Smooth muscle cell (in vitro differentiated cells): ENCODE measurements around the gene OLR1. TPM values are rescaled to one million over a fixed set of nuclear protein-coding genes. Genes with fewer than 3 reads are reported as not detected.

Experiments
- DNase-seq: peaks from one replicate; lab custom pipeline; 2025; ENCODE audit not compliant: unreplicated experiment; lab: John Stamatoyannopoulos, UW
- H2AFZ ChIP-seq: fragments of 200-600 bp; sonication (generic); 2 replicates; pipeline ENCODE4 v1.6.0; 2016; ENCODE audit warnings: antibody characterized with exemption, low read depth, mild to moderate bottlenecking
- H3F3A ChIP-seq: fragments of 200-600 bp; sonication (generic); 2 replicates; pipeline ENCODE4 v1.6.0; 2017; ENCODE audit warnings: antibody characterized with exemption, low read depth
- H3K27ac ChIP-seq: fragments of 200-600 bp; sonication (generic); 2 replicates; pipeline ENCODE4 v1.5.1; 2016; ENCODE audit warnings: low read depth, mild to moderate bottlenecking
- H3K27me3 ChIP-seq: fragments of 200-600 bp; sonication (generic); 2 replicates; pipeline ENCODE4 v1.6.1; 2016; ENCODE audit warnings: low read depth, mild to moderate bottlenecking
- H3K36me3 ChIP-seq: fragments of 200-600 bp; sonication (generic); 2 replicates; pipeline ENCODE4 v1.5.1; 2016; ENCODE audit warnings: low read depth
- H3K4me1 ChIP-seq: fragments of 200-600 bp; sonication (generic); 2 replicates; pipeline ENCODE4 v1.5.1; 2016; ENCODE audit warnings: low read depth
- H3K4me2 ChIP-seq: fragments of 200-600 bp; sonication (generic); 2 replicates; pipeline ENCODE4 v1.6.0; 2016; ENCODE audit warnings: mild to moderate bottlenecking
- H3K4me3 ChIP-seq: fragments of 200-600 bp; sonication (generic); 2 replicates; pipeline ENCODE4 v1.5.1; 2016; ENCODE audit warnings: mild to moderate bottlenecking
- H3K79me2 ChIP-seq: fragments of 200-600 bp; sonication (generic); 2 replicates; pipeline ENCODE4 v1.6.0; 2016; ENCODE audit warnings: low read depth, mild to moderate bottlenecking
- H3K9ac ChIP-seq: fragments of 200-600 bp; sonication (generic); 2 replicates; pipeline ENCODE4 v1.6.0; 2016; ENCODE audit warnings: low read depth
- H3K9me3 ChIP-seq: fragments of 200-600 bp; sonication (generic); replicated peaks from 2 replicates; pipeline ENCODE4 v1.5.1; 2016; ENCODE audit warnings: low read depth
- H4K20me1 ChIP-seq: fragments of 200-600 bp; sonication (generic); 2 replicates; pipeline ENCODE4 v1.6.0; 2016; ENCODE audit warnings: low read depth
- WGBS: methylation state at CpG from one replicate; pipeline ENCODE4 v1.1.7; 2016; ENCODE audit warnings: low lambda C conversion rate; 5-methylcytosine and 5-hydroxymethylcytosine counted together
- polyA plus RNA-seq: library from polyadenylated mRNA; unstranded; fragments of >200 nt; fragmentation: Nextera tagmentation; extraction: Ambion mirVana; gene quantifications from 2 replicates; pipeline ENCODE4 v1.2.1, GENCODE V29; 2016
- total RNA-seq: library from RNA; depleted of rRNA; stranded (reverse); fragments of >200 nt; gene quantifications from 2 replicates; pipeline ENCODE4 v1.2.3, GENCODE V29; 2014
- TF ChIP-seq, protein P1 (sequence below): fragments of 200-600 bp; sonication (generic); IDR thresholded peaks from 2 replicates; pipeline ENCODE4 v1.5.1; 2017; ENCODE audit warnings: borderline replicate concordance, mild to moderate bottlenecking, antibody characterized with exemption; ENCODE audit not compliant: insufficient read depth, poor library complexity, severe bottlenecking

The OLR1 gene
- total and polyA plus RNA-seq, 2 experiments from 2014 or later, result 5.4 to 7.4 TPM

DNA sequence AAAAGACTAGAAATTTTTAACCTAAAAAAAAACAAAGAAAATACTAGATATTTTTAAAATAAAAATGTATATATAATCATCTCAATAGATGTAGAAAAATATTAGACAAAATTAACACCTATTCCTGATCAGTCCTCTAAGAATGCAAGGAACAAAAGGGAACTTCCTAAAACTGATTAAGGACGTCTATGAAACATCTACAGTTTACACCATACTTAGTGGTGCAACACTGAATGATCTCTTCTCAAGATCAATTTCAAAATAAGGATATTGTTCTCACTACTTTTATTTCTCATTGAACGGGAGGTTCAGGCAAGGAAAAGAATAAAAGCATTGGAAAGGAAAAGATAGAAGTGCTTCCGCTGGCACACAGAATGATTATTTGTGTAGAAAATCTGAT lies 16.0 kb downstream of the OLR1 start:
- 93% methylated on average over 3 of the region's 3 CpGs for WGBS
- no peak overlapping the region for H3K27ac ChIP-seq
- TF ChIP-seq, protein P1, sequence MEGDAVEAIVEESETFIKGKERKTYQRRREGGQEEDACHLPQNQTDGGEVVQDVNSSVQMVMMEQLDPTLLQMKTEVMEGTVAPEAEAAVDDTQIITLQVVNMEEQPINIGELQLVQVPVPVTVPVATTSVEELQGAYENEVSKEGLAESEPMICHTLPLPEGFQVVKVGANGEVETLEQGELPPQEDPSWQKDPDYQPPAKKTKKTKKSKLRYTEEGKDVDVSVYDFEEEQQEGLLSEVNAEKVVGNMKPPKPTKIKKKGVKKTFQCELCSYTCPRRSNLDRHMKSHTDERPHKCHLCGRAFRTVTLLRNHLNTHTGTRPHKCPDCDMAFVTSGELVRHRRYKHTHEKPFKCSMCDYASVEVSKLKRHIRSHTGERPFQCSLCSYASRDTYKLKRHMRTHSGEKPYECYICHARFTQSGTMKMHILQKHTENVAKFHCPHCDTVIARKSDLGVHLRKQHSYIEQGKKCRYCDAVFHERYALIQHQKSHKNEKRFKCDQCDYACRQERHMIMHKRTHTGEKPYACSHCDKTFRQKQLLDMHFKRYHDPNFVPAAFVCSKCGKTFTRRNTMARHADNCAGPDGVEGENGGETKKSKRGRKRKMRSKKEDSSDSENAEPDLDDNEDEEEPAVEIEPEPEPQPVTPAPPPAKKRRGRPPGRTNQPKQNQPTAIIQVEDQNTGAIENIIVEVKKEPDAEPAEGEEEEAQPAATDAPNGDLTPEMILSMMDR, result no peak

DNA sequence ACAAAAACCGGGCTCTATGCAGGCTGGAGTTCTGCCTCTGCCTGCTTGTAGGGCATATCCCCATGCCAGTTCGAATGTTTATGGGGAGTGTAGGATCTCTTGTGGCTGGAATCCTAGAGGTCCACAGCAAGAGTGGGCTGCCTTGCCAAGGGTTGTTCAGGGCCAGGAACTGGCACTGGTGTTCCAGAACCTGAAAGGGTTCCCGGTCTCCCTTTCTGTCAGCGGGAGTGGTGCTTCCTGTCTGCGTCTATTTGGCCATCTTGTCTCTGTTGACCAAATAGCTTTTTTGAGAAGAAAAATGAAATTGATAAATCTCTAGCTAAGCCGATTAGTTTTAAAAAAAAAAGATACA lies 17.8 kb downstream of the OLR1 start:
- Histone ChIP-seq H3K4me1 (no peaks in the 10 kb centered on the region), H3K9ac (no peak overlapping the region), H3K27ac (no peak overlapping the region), H3K4me2 (peak overlapping the region; percentile 89), H3K9me3 (no peaks in the 10 kb centered on the region), H3K4me3 (peak overlapping the region; percentile 63), H3K79me2 (no peaks in the 10 kb centered on the region), H3F3A (no peaks in the 10 kb centered on the region), H3K36me3 (no peaks in the 10 kb centered on the region), H2AFZ (peak overlapping the region; percentile 93), H3K27me3 (no peaks in the 10 kb centered on the region), H4K20me1 (no peaks in the 10 kb centered on the region)
- TF ChIP-seq, protein P1, result no peak
- no peak for DNase-seq
- 68% methylated on average over 6 of the region's 6 CpGs for WGBS

More for the DNA sequence above, 16.0 kb downstream of the OLR1 start:
- Histone ChIP-seq H3K9ac (no peak overlapping the region), H3K9me3 (no peaks in the 10 kb centered on the region), H2AFZ (no peak overlapping the region), H3K79me2 (no peaks in the 10 kb centered on the region), H4K20me1 (no peaks in the 10 kb centered on the region), H3K4me2 (no peak overlapping the region), H3K4me3 (no peak overlapping the region), H3K27me3 (no peaks in the 10 kb centered on the region), H3F3A (no peaks in the 10 kb centered on the region), H3K4me1 (no peaks in the 10 kb centered on the region), H3K36me3 (no peaks in the 10 kb centered on the region)
- no peak for DNase-seq

DNA sequence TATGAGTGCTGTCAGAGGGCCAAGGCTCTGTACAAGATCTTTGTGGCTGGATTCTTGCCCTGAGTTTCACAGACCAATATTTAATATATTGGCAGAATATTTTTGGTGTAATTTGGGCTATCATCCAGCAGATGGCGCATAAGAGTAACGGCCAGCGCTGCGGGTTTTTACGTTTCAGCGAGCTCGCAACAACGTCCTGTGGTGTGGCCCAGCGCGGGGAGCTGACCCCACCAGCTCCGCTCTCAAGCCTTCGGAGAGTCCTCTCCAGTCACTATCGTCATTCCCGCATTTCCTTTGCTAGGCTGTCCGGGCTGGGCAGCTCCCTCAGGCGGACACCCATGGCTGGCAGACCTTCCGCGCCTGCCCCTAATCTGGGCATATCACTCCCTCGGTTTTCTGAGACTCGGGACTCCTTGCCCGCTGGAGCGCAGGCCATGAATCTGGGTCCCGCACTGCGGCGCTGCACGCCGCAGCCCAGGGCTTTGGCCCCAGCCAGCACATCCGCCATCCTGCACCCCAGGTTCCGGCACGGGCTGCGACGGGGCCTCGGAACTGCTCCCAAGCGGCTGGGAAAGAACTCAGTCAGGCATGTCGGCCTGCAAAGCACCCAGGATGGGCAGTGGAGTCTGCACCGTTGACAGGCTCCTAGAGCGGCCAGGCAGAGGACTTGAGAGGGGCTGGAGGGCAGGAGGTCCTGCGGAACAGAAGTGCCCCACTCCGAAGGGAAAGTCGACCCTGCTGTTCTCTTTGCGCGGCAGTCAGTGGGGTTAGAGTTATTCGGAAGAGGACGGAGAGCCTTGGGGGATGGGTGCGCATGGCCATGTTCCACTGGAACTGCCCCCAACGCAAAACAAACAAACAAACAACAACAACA lies 18.4 kb downstream of the OLR1 start:
- no peaks in the 10 kb centered on the region for H3K79me2 ChIP-seq
- no peaks in the 10 kb centered on the region for H3K36me3 ChIP-seq
- DNase-seq, result peak; percentile 82
- no peaks in the 10 kb centered on the region for H3K4me1 ChIP-seq
- H4K20me1 ChIP-seq, result no peaks in the 10 kb centered on the region
- H3K4me3 ChIP-seq, result peak overlapping the region; percentile 63
- peak overlapping the region; percentile 58 for H3K27ac ChIP-seq
- peak overlapping the region; percentile 44 for H3K9ac ChIP-seq
- H3K4me2 ChIP-seq, result peak overlapping the region; percentile 89
- TF ChIP-seq, protein P1, result peak; percentile 83
- H3K27me3 ChIP-seq, result no peaks in the 10 kb centered on the region
- 2% methylated on average over 46 of the region's 46 CpGs for WGBS
- H2AFZ ChIP-seq, result peak overlapping the region; percentile 93
- H3F3A ChIP-seq, result no peaks in the 10 kb centered on the region
- no peaks in the 10 kb centered on the region for H3K9me3 ChIP-seq
